HG03520 (cell line): ENCODE results near the gene HDGFL3.

Experiments used
- ATAC-seq: cut with Tn5 transposase; IDR thresholded peaks from one replicate; pipeline ENCODE4 v1.9.1; 2021; ENCODE audit warnings: mild to moderate bottlenecking, moderate library complexity; ENCODE audit not compliant: unreplicated experiment

HDGFL3 gene

DNA sequence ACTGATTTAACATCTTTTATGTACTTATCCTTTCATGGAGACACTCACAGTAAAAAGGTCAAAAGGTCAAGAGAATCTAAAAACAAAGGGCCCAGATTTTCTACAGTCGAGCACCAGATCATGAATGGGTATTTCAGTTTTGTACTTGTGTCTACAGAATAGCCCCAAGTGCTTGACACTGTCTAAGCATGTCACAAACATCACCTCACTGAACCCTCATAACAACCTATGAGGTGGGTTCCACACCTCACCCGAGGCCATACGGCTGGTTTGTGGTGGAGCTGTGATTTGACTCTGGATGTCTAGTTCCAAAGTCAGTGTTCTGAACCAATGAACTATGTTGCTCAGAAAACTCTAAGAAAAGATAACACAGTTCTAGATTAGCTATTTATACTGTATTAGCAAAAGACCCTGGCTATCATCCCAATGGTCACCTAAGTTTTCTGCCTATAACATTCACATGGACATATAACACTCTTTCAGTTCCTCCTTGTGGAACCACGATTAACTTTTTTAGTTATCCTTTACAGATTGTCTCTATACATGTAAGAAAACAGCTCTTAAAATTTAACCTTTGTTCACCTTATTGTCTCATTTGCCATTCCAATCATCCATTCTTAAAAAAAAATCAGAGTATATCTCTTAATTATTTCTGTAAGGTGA lies 74.6 kb downstream of the HDGFL3 start:
- no peak for ATAC-seq

DNA sequence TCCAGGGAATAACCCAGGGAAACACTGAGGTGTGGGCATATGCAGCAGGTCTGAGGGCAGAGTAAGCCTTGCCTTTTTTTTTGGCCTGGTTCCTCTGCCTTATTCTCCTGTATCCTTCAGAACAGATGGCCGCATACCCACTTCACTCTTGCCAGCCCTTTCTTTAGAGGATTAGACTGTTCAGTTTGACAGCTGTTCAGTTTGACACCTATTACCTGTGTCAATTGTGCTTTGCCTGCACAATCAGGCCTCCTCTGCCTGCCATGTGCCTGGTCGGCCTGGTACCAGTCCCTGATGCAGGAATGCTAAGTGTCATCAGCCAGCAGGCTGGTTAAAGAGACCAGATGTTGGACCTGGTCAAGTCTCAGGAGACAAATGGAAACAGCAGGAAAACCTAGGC lies 77.8 kb downstream of the HDGFL3 start:
- no peak for ATAC-seq

DNA sequence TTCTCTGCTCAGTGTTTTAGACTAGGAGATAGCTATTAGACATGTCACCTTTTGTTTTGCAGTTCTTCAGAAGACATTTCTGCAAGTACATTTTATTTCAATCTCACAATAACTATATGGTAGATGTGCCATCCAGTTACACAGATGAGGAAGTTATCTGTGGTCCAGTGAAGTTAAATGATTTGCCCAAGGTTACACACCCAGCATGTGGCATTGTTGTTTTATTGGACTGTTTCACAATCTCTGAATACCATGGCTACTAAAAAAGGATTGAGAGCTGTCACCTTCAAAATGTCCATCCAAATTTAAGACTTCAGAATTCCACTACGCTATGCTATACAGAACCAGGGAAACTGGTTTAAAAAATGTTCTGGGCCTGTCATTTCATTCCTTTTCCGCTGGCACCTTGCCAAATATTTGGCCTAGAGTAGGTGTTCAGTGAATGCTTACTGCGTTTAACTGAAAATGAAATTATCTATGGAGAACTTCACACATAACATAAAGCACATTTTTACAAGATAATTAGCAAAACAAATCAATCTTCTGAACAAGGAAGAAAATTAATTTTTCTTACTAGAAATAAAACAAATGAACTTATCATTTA lies 80.0 kb downstream of the HDGFL3 start:
- ATAC-seq: no peak

DNA sequence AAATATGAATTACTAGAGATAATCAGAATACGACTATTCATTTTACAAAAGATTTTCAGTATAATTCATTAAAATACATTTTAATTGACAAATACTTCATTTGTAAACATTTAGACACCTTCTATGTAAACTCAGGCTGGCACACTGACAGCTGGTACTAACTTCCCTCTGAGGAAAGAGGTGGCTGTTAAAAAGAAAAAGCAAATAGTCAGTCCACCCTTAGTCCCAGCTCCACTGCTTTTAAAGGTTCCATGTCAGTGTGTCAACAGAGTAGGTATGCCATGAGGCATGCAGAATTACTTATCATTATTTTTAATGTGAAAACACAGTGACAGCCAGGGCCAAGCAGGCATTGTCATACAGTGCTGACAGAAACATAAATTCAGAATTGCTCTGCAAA lies 84.1 kb downstream of the HDGFL3 start:
- ATAC-seq: no peak

DNA sequence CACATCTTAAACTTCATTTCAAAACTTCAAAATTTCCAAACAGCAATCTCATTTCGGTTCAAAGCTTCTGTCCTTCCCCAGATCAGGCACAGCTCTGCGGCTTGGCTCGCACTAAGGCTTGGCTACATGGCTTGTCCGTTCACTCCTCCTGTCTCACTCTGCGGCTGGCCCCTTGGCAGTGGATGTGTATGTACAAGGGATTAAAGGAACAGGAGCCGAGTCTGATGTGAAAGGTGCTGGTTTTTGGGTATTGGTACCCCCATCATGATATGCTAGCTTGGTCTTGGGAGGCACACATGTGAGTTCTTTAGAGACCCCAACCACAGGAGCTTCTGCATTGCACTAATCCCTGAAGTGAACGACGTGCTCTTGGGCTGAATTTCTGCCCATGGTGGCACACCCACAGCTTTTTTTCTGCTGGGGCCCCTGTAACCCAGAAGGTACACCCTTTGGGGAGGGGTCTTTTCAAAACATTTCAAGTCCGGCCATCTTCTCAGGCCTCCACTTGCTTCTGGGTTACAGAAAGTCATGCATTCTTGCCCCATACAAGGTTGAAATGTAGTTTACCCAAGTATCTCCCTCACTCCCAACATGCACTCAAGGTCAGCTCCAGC lies 87.5 kb downstream of the HDGFL3 start:
- no peak for ATAC-seq

DNA sequence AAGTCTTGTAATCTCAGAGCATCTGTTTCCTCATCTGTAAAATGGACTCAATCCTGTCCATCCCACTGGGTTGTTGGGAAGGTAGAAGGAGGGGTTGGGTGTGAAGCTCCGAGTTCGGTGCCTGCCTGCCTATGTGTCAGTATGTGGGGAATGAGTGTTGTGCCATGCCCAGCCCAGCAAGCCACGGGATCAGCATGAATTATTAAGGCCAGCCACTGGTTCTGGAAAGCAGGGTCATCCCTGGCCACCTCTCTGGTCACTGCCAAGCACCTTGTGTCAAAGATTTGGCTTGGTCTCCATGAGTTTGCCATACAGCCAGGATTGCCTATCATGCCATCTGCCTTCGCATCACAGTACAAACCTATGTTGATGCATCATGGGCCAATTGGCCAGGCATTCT lies 88.7 kb downstream of the HDGFL3 start:
- ATAC-seq: no peak

DNA sequence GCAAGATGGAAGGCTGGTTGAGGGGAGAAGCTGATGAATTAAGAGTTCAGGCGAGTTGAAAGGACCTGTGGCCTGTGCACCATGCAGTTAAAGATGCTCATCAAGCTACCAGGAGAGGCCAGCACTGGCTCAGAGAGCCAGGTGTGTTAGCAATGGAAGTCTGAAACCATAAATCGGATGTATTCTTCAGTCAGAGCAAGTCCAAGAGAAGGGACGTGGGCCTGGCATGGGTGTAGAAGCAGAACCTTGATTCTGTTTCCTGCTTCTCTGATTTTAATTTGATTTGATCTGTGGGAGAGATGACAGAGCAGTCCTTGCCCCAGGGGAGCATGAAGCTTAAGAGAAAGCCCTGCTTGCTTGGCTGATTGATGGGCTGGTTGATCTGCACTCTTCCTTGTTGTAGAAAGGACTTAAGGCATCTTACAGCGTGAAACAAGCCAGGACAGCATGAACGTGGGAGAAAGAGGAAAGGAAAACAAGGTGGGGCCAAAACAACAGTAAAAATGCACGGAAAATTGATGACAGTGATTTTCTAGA lies 89.3 kb downstream of the HDGFL3 start:
- ATAC-seq: no peak

DNA sequence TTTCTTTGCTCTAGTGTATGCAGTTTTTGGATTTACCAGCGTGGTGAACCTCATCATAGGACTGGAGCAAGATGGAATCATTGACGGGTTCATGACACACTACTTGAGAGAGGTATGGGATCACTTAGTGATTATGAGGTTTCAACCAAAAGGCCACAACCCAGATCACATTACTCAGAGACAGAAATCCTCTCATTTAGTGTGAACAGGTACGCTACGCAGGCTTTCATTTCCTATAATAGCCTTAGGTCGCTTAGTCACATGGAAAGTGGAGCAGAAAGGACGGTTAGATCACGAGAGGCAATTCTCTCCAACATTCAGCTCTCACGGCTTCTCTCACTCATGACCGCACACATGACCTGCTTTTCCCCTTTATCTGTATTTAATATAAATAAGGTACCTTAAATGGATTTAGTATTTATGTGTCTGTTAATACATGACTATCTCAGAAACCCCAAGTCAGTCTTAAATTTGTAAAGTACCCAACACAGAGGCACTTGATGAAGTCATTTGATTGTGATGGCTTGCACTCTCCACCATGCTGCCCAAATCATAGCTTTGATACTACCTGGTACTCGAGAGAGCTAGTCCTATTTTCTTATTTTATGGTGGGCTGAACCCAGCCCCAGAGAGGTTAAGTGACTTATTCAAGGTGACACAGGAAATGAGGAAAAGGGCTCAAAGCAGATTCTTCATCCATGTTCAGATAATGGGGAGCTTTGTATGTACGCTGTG lies 91.6 kb downstream of the HDGFL3 start:
- ATAC-seq: peak; percentile 75

DNA sequence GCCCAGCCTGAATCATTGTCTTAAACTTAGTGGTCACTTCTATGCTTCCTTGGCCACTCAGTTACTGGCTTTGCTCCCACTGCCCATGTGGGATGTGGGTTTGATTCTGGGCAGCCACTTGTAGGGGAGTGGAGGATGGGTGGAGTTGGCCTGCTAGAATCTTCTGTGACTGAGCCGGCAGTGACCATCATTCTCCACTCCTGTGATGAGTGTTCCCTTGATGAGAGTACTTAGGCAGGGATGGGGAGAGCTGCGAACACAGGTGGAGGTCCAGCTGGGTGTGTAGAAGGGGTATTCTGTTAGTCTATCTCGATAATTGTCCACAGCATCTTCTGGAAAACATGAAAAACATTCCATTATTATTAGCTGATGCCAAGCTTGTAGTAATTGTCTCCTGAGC lies 92.2 kb downstream of the HDGFL3 start:
- ATAC-seq: no peak

DNA sequence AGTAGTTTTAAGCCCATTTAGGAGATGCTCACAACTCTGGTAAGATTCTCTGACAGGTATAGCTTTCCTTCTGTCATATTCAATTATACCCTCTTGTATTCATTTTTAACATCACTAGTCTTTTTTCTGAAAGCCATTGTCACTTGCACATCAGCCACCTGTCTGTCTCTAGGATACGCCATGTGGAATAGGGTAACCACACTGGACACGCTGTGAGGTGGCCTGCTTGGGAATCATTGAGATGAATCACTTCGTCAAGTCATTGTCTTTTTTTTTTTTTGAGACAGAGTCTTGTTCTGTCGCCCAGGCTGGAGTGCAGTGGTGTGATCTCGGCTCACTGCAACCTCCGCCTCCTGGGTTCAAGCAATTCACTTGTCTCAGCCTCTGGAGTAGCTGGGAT lies 92.8 kb downstream of the HDGFL3 start:
- no peak for ATAC-seq

DNA sequence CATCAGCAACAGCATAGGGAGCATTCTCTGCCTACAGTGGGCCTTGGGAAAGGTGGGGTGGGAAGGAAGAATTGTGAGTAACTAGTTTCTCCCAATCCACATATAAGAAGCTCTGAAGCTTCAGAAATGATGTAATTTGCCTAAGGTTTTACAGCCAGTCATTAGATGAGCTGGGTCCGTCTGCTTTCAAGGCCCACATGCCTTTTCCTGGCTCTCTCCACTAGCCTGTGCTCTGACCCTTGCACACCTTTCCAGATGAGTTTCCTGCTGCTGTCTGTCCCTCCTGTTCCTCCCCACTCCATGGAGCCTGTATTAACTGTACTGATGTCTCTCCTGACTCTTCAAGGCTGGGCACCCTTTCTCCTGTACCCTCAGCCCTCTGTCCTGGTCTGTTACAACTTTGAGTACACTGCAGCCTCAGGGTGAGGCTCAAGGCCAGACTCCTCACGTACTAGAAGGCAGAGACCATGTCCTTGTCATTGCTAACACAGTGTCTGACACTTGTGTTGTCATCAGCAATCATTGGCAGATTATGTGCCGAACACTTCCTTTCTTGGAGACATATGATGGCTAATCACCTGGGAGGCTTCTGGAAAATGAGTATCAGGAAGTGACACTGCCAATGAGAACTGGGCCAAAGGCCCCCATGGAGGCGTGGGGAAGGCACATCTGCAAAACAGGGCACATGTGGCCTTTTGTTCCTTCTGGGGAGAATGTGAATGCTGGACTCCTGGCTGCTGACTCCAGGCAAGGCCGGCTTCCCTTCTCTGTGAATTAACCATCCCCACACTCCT lies 93.5 kb downstream of the HDGFL3 start:
- no peak for ATAC-seq

DNA sequence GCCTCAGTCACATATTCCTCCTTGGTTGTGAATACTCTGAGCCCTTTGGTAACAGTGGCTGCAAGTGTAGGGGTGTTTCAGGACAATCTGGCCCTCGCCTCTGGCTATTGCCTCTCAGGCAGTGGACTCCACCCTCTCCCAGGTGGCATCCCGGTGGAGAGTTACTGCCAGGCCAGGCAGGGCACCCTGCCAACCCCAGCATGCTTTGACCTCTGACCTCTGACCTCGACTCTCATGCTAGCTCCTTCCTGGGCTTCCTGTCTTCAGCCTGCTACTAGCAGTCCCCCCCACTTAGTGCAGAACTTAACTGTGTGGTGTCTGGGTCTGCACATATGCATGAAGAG lies 94.7 kb downstream of the HDGFL3 start:
- no peak for ATAC-seq

DNA sequence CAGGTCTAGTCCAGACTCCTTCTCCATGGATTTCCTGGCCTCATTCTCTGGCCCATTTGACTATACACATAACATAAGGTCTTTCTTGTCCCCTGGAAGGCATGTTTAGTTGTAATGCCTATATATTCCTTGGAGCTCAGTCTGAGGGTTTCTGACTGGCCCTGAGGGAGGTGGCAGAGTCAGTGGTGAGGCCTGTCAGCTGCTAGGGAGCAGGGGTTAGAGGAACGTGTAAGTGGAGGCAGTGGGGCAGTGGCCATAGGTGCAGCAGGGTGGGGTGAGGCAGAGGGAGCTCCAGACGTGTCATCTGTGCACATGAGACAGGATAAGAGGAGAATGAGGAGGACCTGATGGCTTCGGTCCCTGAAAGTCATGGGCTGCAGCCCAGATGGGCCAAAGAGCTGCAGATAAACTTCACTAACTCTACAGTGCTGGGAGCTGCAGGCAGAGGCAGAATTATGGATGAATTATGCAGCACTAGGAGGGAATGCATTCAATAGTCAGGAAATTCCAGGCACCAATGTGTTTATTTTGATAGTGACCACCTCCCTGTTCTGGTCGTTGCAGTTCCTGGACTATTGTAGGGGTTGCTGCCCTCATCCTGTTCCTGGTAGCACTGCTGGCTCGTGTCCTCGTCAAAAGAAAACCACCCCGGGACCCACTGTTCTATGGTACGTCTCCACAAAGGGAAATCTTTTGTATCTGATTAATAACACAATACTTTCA lies 95.2 kb downstream of the HDGFL3 start:
- no peak for ATAC-seq

DNA sequence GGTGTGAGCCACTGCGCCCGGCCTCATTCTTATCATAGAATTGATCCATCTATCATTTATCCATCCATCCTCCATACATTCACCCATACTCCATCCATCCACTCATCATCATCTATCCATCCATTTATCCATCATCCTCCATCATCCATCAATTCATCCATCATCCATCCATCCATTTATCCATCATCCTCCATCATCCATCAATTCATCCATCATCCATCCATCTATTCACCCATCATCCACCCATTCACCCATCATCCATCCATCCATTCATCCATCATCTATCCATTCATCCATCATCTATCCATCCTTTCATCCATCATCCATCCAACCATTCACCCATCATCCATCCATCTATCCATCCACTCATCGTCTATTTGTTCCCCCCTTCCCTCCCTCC lies 96.5 kb downstream of the HDGFL3 start:
- no peak for ATAC-seq

DNA sequence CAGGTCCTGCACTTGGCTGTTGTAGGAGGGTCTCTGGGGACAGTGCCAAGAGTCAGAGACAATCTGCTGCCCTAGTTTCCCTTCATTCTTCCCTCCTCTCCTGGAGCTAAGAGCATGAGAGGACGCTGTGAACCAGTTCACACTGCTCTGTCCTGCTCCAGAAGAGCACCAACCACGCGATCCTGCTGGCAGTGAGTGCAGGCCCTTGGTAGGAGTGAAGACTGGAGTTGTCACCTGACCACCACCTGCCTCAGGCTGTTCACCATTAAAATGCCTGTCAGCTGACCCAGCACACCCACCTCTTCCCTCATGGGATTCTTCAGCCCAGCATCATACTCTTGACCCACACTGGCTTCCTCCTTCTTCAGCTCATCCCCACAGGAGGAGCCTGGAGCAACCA lies 97.2 kb downstream of the HDGFL3 start:
- ATAC-seq: no peak

DNA sequence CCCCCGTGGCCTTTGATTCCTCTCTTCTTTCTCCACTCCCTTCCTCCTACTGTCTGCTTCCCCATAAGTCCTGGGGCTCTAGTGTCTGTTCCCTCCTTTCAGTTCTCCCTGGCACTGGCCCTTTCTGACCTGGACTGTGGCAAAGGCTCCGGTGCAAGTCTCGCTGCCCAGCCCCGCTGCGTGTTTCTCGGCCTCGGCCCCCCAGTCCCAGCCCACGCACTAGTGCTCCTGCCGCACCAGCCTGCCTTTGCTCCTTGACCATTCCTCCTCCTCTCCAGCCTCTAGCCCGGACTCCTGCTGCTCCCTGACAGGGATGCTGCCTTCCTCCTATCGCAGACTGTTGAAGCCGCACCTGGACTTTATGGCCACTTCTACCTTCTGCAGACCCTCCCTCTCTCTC lies 98.1 kb downstream of the HDGFL3 start:
- no peak for ATAC-seq

DNA sequence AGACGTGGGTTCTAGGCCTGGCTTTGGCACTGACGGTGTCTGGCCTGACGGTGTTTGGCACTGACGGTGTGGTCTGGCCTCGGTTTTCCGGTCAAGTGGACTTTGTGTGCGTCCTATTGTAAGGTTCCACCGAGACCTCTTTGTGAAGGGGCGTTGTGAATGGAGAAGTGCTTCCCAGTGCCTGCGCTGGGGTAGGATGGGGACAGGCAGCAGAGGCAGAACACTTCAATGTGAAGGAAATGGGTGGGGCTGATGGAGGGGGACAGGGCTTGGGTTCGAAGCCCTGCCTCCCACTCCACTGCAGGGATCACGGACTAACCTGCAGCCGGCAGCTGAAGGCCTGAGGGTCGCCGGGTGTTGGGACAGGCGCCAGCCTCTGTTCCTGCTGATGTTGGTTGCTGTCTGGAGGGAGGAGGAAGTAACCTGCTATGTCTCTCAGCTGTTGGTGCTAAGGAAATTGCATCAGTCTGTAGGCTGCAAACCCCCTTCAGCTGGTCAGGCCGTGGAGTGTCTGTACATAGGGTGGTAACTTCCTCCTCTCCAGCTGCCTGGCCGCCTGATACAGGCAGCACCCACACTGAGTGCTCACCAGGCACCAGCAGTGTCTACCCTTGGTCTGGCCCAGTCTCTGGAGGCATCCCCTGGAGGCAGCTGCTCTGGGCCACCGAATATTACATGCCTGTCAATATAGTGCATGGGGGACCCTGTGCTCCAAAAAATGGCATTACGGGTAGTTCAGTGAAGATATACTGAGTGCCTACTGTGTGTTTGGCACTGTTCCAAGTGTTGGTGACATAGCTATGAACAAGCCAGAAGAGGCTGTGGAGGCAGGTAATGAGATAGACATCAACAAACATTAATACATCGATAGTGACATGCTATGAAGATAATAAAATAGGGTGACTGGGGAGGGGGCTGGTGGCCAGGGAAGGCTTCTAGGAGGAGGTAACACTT lies 99.1 kb downstream of the HDGFL3 start:
- ATAC-seq: peak; percentile 61

DNA sequence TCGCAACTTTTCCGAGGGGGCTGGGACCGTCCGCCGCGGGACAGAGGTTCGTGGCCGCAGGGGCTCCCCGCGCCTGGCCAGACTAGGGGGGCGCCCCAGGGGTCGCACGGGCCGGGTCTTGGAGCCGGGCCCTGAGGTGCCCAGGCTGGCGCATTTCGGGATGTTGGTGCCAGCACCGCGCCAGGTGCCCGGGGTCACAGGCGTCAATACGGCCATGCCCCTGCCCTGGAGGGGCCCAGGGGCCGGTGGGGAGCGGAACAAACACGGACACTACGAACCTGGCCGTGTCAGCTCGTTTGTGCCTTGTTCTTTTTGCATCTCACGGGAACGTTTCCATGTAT lies 99.8 kb downstream of the HDGFL3 start:
- no peak for ATAC-seq
